Osteocyte (in vitro differentiated cells): ENCODE data around the gene C2orf42. TPM values are rescaled to one million over a fixed set of nuclear protein-coding genes. Genes with fewer than 3 reads are reported as not detected.
"Not testable (repeated sequence)": the region's sequence is repeated elsewhere in the genome, so short reads cannot be mapped to it uniquely, and the experiment has no call there.

ENCODE experiments used
- DNase-seq: peaks from one replicate; pipeline ENCODE4 v3.0.0; 2021; ENCODE audit warnings: mixed read lengths; ENCODE audit not compliant: unreplicated experiment; ENCODE audit errors: extremely low spot score
- H3K27ac Mint-ChIP-seq: one replicate; pipeline ENCODE4 v1.8.0; 2021; ENCODE audit warnings: mild to moderate bottlenecking, mixed read lengths; ENCODE audit not compliant: unreplicated experiment
- H3K27me3 Mint-ChIP-seq: one replicate; pipeline ENCODE4 v1.8.0; 2021; ENCODE audit warnings: mixed read lengths; ENCODE audit not compliant: unreplicated experiment
- H3K36me3 Mint-ChIP-seq: one replicate; pipeline ENCODE4 v1.8.0; 2021; ENCODE audit warnings: mixed read lengths; ENCODE audit not compliant: unreplicated experiment
- H3K4me1 Mint-ChIP-seq: one replicate; pipeline ENCODE4 v1.8.0; 2021; ENCODE audit warnings: mixed read lengths; ENCODE audit not compliant: unreplicated experiment
- H3K4me3 Mint-ChIP-seq: one replicate; pipeline ENCODE4 v1.8.0; 2021; ENCODE audit warnings: mild to moderate bottlenecking, moderate library complexity, mixed read lengths; ENCODE audit not compliant: unreplicated experiment
- H3K9me3 Mint-ChIP-seq: one replicate; pipeline ENCODE4 v1.8.0; 2021; ENCODE audit warnings: mixed read lengths; ENCODE audit not compliant: unreplicated experiment
- total RNA-seq: library from RNA; stranded (reverse); gene quantifications from 2 replicates; pipeline ENCODE4 v1.2.1, GENCODE V29; 2021
- TF ChIP-seq, protein P1 (sequence below): fragments of 200-600 bp; sonication (generic); IDR thresholded peaks from 2 replicates; pipeline ENCODE4 v1.5.0; 2021; ENCODE audit warnings: antibody characterized with exemption, mild to moderate bottlenecking, moderate library complexity

C2orf42 gene
- total RNA-seq, 1 donor from 2014 or later: 25.7 TPM

DNA sequence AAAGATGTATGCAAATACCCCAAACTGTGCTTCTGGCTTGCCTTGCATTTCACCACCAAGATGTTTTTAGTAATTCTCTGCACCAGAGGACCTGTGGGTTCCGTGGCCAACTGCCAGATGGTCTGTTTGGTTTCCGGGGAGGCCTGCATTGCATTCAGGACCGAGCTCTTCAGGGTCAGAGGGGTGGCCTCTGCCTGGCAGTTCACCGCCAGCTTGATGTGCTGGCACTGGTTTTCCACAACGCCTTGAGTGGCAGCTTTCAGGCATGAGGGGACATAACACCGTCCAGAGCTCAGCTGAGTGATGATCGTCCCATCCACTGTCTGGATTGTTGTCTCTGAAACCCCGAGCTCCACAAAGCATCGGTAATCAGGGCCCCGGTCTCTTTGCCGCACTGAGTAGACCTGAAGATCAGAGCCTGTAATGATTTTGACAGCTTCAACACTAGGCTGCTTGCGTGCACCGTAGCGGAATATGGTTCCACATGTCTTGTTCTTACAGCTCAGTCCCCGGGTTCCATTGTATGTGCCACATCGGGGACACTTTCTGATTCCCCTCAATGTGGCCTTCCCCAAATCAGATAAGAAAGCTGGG is 9.4 kb downstream of the C2orf42 start:
- H3K27ac Mint-ChIP-seq: no peak overlapping the region
- H3K4me3 Mint-ChIP-seq: no peak overlapping the region

DNA sequence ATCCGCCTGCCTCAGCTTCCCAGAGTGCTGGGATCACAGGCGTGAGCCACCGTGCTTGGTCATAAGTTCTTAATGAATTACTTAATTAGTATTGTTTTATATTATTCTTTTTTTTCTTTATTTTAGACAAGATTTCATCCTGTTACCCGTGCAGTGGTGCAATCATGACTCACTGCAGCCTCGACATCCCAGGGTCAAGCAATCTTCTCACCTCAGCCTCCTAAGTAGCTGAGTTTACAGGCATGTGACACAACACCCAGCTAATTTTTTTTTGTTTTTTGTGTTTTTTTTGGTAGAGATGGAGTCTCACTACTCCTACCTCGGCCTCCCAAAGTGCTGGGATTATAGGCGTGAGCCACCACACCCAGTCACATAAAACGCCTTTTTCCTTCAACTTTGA is 17.3 kb downstream of the C2orf42 start:
- Mint-ChIP-seq H3K4me3 (no peak overlapping the region), H3K36me3 (peaks cover 23% of the 10 kb centered on the region), H3K27me3 (no peaks in the 10 kb centered on the region), H3K27ac (no peak overlapping the region), H3K4me1 (no peaks in the 10 kb centered on the region), H3K9me3 (no peaks in the 10 kb centered on the region)
- TF ChIP-seq, protein P1, sequence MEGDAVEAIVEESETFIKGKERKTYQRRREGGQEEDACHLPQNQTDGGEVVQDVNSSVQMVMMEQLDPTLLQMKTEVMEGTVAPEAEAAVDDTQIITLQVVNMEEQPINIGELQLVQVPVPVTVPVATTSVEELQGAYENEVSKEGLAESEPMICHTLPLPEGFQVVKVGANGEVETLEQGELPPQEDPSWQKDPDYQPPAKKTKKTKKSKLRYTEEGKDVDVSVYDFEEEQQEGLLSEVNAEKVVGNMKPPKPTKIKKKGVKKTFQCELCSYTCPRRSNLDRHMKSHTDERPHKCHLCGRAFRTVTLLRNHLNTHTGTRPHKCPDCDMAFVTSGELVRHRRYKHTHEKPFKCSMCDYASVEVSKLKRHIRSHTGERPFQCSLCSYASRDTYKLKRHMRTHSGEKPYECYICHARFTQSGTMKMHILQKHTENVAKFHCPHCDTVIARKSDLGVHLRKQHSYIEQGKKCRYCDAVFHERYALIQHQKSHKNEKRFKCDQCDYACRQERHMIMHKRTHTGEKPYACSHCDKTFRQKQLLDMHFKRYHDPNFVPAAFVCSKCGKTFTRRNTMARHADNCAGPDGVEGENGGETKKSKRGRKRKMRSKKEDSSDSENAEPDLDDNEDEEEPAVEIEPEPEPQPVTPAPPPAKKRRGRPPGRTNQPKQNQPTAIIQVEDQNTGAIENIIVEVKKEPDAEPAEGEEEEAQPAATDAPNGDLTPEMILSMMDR: no peak
- DNase-seq: no peak

More for the DNA sequence above, 9.4 kb downstream of the C2orf42 start:
- H3K36me3 Mint-ChIP-seq: peaks cover 17% of the 10 kb centered on the region
- no peak for DNase-seq
- H3K9me3 Mint-ChIP-seq: no peaks in the 10 kb centered on the region
- TF ChIP-seq, protein P1: no peak
- H3K27me3 Mint-ChIP-seq: no peaks in the 10 kb centered on the region
- no peaks in the 10 kb centered on the region for H3K4me1 Mint-ChIP-seq

DNA sequence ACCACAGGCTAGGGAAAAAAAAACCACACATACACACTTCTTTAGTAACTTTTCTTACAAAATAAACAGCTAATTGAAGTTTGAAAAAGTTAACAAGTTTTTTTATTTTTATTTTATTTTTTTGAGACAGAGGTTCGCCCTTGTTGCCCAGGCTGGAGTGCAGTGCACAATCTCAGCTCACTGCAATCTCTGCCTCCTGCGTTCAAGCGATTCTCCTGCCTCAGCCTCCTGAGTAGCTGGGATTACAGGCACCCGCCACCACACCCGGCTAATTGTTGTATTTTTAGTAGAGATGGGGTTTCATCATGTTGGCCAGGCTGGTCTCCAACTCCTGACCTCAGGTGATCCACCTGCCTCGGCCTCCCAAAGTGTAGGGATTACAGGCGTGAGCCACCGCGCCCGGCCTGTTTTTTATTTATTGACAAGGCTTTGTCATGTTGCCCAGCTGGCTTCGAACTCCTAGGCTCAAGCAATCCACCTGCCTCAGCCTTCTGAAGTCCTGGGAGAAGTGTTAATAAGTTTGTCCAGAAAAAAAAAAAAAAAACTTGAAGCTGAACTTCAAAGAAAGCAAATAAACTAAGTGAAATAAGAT is 21.1 kb downstream of the C2orf42 start:
- H3K9me3 Mint-ChIP-seq, H3K4me1 Mint-ChIP-seq, H3K4me3 Mint-ChIP-seq, H3K27ac Mint-ChIP-seq, H3K27me3 Mint-ChIP-seq, DNase-seq: not testable (repeated sequence)
- H3K36me3 Mint-ChIP-seq: peaks cover 28% of the 10 kb centered on the region

DNA sequence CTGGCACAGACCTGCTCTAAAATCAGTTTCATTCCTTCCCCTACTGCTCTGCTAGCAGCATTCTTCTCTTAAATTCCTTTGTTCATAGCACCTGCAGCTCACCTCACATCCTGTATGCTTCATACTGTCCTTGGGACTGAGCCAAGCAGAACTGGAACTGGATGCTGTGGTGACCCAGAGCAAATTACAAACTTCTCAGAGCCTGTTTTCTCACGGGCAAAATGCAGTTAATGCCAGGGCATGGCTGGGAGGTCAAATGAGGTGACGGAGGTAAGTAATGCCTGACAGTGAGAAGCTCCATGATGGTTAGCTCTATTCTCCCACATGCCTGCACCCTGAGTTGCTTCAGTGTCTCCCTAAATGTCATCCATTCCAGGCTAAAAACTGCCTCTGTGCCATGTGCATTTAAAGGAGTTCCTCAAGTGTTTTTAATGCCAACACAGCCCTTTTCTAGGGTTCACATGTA is 29.7 kb downstream of the C2orf42 start:
- TF ChIP-seq, protein P1: no peak
- no peak overlapping the region for H3K27ac Mint-ChIP-seq
- H3K9me3 Mint-ChIP-seq: no peaks in the 10 kb centered on the region
- no peaks in the 10 kb centered on the region for H3K4me1 Mint-ChIP-seq
- peaks cover 11% of the 10 kb centered on the region for H3K36me3 Mint-ChIP-seq
- no peak for DNase-seq
- no peaks in the 10 kb centered on the region for H3K27me3 Mint-ChIP-seq
- H3K4me3 Mint-ChIP-seq: no peak overlapping the region

DNA sequence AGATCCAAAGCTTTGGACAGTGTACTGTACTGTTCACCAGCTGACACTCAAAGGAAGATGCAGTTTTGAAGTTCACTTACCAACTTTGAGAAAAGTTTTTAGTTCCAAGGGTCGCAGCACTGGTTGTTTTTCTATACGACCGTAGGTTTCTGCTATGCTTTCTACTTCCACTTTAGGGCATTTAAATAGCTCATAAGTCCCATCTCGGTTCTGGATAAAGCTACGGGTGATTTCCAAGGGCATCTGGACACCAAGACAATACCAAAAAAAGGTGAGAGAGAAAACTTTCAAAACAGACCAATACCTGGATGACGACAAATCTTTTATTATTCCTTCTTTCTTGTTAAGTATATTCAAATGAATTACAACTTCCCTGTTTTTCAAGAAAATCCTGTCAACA is 30.3 kb downstream of the C2orf42 start:
- H3K9me3 Mint-ChIP-seq: no peaks in the 10 kb centered on the region
- no peak overlapping the region for H3K4me3 Mint-ChIP-seq
- DNase-seq: no peak
- H3K27ac Mint-ChIP-seq: no peak overlapping the region
- peaks cover 11% of the 10 kb centered on the region for H3K36me3 Mint-ChIP-seq
- TF ChIP-seq, protein P1: no peak
- H3K27me3 Mint-ChIP-seq: no peaks in the 10 kb centered on the region
- H3K4me1 Mint-ChIP-seq: no peaks in the 10 kb centered on the region

DNA sequence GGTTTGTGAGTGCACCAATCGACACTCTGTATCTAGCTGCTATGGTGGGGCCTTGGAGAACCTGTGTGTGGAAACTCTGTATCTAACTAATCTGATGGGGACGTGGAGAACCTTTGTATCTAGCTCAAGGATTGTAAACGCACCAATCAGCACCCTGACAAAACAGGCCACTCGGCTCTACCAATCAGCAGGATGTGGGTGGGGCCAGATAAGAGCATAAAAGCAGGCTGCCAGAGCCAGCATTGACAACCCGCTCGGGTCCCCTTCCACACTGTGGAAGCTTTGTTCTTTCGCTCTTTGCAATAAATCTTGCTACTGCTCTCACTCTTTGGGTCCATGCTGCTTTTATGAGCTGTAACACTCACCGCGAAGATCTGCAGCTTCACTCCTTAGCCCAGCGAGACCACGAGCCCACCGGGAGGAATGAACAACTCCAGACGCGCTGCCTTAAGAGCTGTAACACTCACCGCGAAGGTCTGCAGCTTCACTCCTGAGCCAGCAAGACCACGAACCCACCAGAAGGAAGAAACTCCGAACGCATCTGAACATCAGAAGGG is 41.6 kb downstream of the C2orf42 start:
- peaks cover 17% of the 10 kb centered on the region for H3K36me3 Mint-ChIP-seq
- not testable (repeated sequence) for H3K27me3 Mint-ChIP-seq, DNase-seq, H3K27ac Mint-ChIP-seq, H3K9me3 Mint-ChIP-seq, H3K4me3 Mint-ChIP-seq, H3K4me1 Mint-ChIP-seq

DNA sequence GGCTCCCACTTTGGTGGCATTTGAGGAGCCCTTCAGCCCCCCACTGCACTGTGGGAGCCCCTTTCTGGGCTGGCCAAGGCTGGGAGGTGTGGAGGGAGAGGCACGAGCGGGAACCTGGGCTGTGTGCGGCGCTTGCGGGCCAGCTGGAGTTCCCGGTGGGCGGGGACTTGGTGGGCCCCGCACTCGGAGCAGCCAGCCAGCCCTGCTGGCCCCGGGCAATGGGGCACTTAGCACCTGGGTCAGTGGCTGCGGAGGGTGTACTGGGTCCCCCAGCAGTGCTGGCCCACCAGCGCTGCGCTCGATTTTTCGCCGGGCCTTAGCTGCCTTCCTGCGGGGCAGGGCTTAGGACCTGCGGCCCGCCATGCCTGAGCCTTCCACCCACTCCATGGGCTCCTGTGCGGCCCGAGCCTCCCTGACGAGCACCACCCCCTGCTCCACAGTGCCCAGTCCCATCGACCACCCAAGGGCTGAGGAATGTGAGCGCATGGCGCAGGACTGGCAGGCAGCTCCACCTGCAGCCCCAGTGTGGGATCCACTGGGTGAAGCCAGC is 42.5 kb downstream of the C2orf42 start:
- H3K4me3 Mint-ChIP-seq, DNase-seq, H3K9me3 Mint-ChIP-seq, H3K27me3 Mint-ChIP-seq, H3K27ac Mint-ChIP-seq, H3K4me1 Mint-ChIP-seq: not testable (repeated sequence)
- H3K36me3 Mint-ChIP-seq: peaks cover 17% of the 10 kb centered on the region
